Measurements from ENCODE around the gene GREM1. TPM values are rescaled to one million over a fixed set of nuclear protein-coding genes. Genes with fewer than 3 reads are reported as not detected.

GREM1 gene
- total RNA-seq, 1 donor = 499 TPM

GRCh38 chr15:32709295-32710033 lies 8.3 kb upstream of the GREM1 start:
- H3K4me1 ChIP-seq (ENCODE audit: insufficient read depth, low read length) = peaks cover 30% of the 10 kb centered on the region
- H3K27ac ChIP-seq (ENCODE audit: low read depth, low read length) = no peak overlapping the region
- no peaks in the 10 kb centered on the region for H4K20me1 ChIP-seq (ENCODE audit: insufficient read depth, low read length)
- H3K27me3 ChIP-seq (ENCODE audit: insufficient read depth, low read length) = no peaks in the 10 kb centered on the region
- H3K79me2 ChIP-seq (ENCODE audit: insufficient read depth, low read length) = no peaks in the 10 kb centered on the region
- TF ChIP-seq CTCF (IDR thresholded peaks at IDR 0.05; ENCODE audit: extremely low read depth, low read depth, low read length) = no peak
- H3K9me3 ChIP-seq (ENCODE audit: low read depth, low read length) = no peaks in the 10 kb centered on the region
- no peak overlapping the region for H3K4me3 ChIP-seq (ENCODE audit: insufficient read depth, low read length)
- no peak overlapping the region for H3K4me2 ChIP-seq (ENCODE audit: insufficient read depth, low read length)
- H3K36me3 ChIP-seq (ENCODE audit: insufficient read depth, low read length) = no peaks in the 10 kb centered on the region
- DNase-seq (ENCODE audit: insufficient read length, low spot score, missing footprints) = peak; percentile 47
- H2AFZ ChIP-seq (ENCODE audit: low read length) = no peak overlapping the region

- H4K20me1 ChIP-seq (ENCODE audit: insufficient read depth, low read length) = peaks cover 21% of the 10 kb centered on the region
- no peaks in the 10 kb centered on the region for H3K27me3 ChIP-seq (ENCODE audit: insufficient read depth, low read length)
- H3K36me3 ChIP-seq (ENCODE audit: insufficient read depth, low read length) = peaks cover 22% of the 10 kb centered on the region
- H2AFZ ChIP-seq (ENCODE audit: low read length) = no peak overlapping the region
- DNase-seq (ENCODE audit: insufficient read length, low spot score, missing footprints) = peak; percentile 51
- H3K4me3 ChIP-seq (ENCODE audit: insufficient read depth, low read length) = no peak overlapping the region
- no peaks in the 10 kb centered on the region for H3K9me3 ChIP-seq (ENCODE audit: low read depth, low read length)
- no peak for TF ChIP-seq CTCF (IDR thresholded peaks at IDR 0.05; ENCODE audit: extremely low read depth, low read depth, low read length)
- H3K4me2 ChIP-seq (ENCODE audit: insufficient read depth, low read length) = no peak overlapping the region
- peaks cover 7% of the 10 kb centered on the region for H3K4me1 ChIP-seq (ENCODE audit: insufficient read depth, low read length)
- H3K79me2 ChIP-seq (ENCODE audit: insufficient read depth, low read length) = peaks cover 28% of the 10 kb centered on the region
- H3K27ac ChIP-seq (ENCODE audit: low read depth, low read length) = no peak overlapping the region
These were observed 2.5 kb upstream of the GREM1 start for GRCh38 chr15:32715276-32715675.

- Histone ChIP-seq H3K36me3 (ENCODE audit: insufficient read depth, low read length) (peaks cover 33% of the 10 kb centered on the region), H2AFZ (ENCODE audit: low read length) (no peak overlapping the region), H3K27ac (ENCODE audit: low read depth, low read length) (peak overlapping the region; percentile 82), H3K4me1 (ENCODE audit: insufficient read depth, low read length) (peaks cover 16% of the 10 kb centered on the region), H3K4me2 (ENCODE audit: insufficient read depth, low read length) (peak overlapping the region; percentile 80), H3K4me3 (ENCODE audit: insufficient read depth, low read length) (peak overlapping the region; percentile 93), H4K20me1 (ENCODE audit: insufficient read depth, low read length) (peaks cover 29% of the 10 kb centered on the region), H3K79me2 (ENCODE audit: insufficient read depth, low read length) (peaks cover 39% of the 10 kb centered on the region), H3K9me3 (ENCODE audit: low read depth, low read length) (no peaks in the 10 kb centered on the region), H3K27me3 (ENCODE audit: insufficient read depth, low read length) (no peaks in the 10 kb centered on the region)
- peak; percentile 49 for DNase-seq (ENCODE audit: insufficient read length, low spot score, missing footprints)
- no peak for TF ChIP-seq CTCF (IDR thresholded peaks at IDR 0.05; ENCODE audit: extremely low read depth, low read depth, low read length)
These were observed 1.4 kb upstream of the GREM1 start for GRCh38 chr15:32716216-32716914.

DNA sequence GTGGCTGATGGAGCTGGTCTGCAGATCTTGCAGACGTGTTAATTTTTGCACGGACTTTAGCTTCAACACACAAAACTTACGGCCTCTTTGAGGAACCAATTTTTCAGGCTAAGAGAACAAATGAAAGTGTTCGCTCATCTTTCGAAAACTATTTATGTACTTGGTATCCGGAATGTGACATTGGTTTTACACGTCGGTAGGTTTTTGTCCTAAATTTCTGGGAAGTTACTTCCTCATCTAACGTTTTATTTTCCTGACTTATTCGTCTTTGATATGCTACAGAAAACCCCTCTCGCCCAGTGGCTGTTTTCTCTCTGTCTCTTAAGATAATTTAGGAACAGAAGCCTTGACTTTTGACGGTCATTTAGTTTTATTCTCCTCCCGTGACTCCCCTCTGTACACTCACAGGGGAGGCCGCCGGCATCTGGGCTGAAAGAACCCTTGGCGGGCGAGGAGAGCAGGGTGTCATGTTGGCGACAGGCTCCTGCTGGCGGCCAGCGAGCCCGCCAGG lies 834 bp upstream of the GREM1 start:
- Histone ChIP-seq H3K4me3 (ENCODE audit: insufficient read depth, low read length) (peak overlapping the region; percentile 93), H3K27me3 (ENCODE audit: insufficient read depth, low read length) (no peaks in the 10 kb centered on the region), H2AFZ (ENCODE audit: low read length) (no peak overlapping the region), H3K79me2 (ENCODE audit: insufficient read depth, low read length) (peaks cover 45% of the 10 kb centered on the region), H3K4me2 (ENCODE audit: insufficient read depth, low read length) (peak overlapping the region; percentile 80), H3K9me3 (ENCODE audit: low read depth, low read length) (no peaks in the 10 kb centered on the region), H3K36me3 (ENCODE audit: insufficient read depth, low read length) (peaks cover 39% of the 10 kb centered on the region), H3K27ac (ENCODE audit: low read depth, low read length) (peak overlapping the region; percentile 82), H3K4me1 (ENCODE audit: insufficient read depth, low read length) (peaks cover 20% of the 10 kb centered on the region), H4K20me1 (ENCODE audit: insufficient read depth, low read length) (peaks cover 33% of the 10 kb centered on the region)
- no peak for DNase-seq (ENCODE audit: insufficient read length, low spot score, missing footprints)
- no peak for TF ChIP-seq CTCF (IDR thresholded peaks at IDR 0.05; ENCODE audit: extremely low read depth, low read depth, low read length)
